ENCODE data around the gene DMD.

The DMD gene

GRCh38 chrX:31421441-31421840 lies 1789.9 kb downstream of the DMD start:
- TF ChIP-seq CTCF (IDR thresholded peaks at IDR 0.05; ENCODE audit: low read depth, low read length) = no peak
- peaks cover 4% of the 10 kb centered on the region; the same call in 1 of the 2 replicates for H3K4me1 ChIP-seq
- no peak overlapping the region for H3K4me3 ChIP-seq (ENCODE audit: low read depth, low read length)
- H3K36me3 ChIP-seq = no peaks in the 10 kb centered on the region
- no peak for DNase-seq
- no peaks in the 10 kb centered on the region for H3K9me3 ChIP-seq
- H3K27me3 ChIP-seq = no peaks in the 10 kb centered on the region

DNA sequence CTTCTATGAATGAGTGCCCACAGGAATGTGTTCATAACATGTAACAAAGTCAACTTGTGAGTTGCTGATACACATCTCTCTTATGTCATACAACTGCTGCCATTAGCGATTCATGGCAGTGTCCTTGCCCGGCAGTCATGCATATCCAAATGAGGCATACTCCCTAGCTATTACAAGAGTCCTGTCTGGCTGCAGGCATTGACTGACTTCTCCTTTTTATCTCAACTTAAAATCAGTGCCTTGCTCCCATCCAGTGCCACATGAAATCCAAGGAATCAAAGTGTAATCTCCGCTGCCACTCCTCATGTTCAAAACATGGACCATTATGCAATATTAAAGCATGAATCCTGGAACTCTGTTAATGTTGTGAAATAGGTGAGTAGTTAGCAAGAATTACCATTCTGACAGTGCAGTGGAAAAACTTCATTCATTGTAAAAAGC lies 1790.6 kb downstream of the DMD start:
- H3K27me3 ChIP-seq = no peaks in the 10 kb centered on the region
- TF ChIP-seq CTCF (IDR thresholded peaks at IDR 0.05; ENCODE audit: low read depth, low read length) = no peak
- peaks cover 4% of the 10 kb centered on the region; the same call in 1 of the 2 replicates for H3K4me1 ChIP-seq
- peak; percentile 18 for DNase-seq
- no peaks in the 10 kb centered on the region for H3K36me3 ChIP-seq
- H3K4me3 ChIP-seq (ENCODE audit: low read depth, low read length) = no peak overlapping the region
- H3K9me3 ChIP-seq = no peaks in the 10 kb centered on the region

DNA sequence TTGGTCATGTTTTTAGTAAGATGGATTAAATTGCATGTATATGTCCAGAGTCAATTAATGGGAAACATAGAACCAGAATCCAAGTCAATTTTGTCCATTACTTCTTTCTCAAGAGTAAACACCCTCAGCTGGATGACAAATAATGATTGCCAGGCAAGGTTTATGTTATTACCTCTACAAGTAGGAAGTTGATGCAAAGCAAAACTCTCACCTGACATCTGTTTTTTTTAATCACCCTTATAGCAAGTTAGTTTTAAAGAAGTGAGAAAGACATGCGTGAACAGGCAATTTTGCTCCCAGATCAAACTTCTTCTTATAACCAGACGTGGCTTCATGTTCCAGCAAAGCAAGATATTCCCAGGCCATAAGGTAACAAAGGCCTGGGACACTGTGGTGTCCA lies 1791.0 kb downstream of the DMD start:
- Histone ChIP-seq H3K9me3 (no peaks in the 10 kb centered on the region), H3K4me1 (peaks cover 4% of the 10 kb centered on the region; the same call in 1 of the 2 replicates), H3K36me3 (no peaks in the 10 kb centered on the region), H3K27me3 (no peaks in the 10 kb centered on the region), H3K4me3 (ENCODE audit: low read depth, low read length) (no peak overlapping the region)
- DNase-seq = no peak
- no peak for TF ChIP-seq CTCF (IDR thresholded peaks at IDR 0.05; ENCODE audit: low read depth, low read length)

DNA sequence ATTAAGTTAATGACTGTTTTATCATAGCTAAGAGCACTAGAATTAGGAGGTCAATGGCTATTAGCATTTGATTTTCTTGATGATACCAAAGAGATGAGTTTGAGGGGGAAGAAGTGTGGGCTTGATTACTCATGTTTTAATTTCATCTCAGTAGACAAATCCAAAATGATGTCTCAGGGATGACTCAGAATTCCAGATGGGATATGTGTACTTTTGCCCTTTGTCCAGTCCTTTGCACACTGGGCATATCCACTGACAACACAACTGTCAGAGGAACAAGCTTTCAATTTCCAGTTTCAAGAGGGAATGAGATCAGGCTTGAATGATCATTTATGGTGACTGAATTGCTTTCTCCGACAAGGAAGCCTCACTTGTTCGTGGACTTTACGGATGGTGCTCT lies 1814.2 kb downstream of the DMD start:
- Histone ChIP-seq H3K4me3 (ENCODE audit: low read depth, low read length) (no peak overlapping the region), H3K36me3 (no peaks in the 10 kb centered on the region), H3K27me3 (no peaks in the 10 kb centered on the region), H3K4me1 (no peaks in the 10 kb centered on the region), H3K9me3 (no peaks in the 10 kb centered on the region)
- no peak for DNase-seq
- TF ChIP-seq CTCF (IDR thresholded peaks at IDR 0.05; ENCODE audit: low read depth, low read length) = no peak

GRCh38 chrX:31392513-31392912 lies 1818.8 kb downstream of the DMD start:
- Histone ChIP-seq H3K27me3 (no peaks in the 10 kb centered on the region), H3K9me3 (no peaks in the 10 kb centered on the region), H3K4me3 (ENCODE audit: low read depth, low read length) (no peak overlapping the region), H3K36me3 (no peaks in the 10 kb centered on the region), H3K4me1 (no peaks in the 10 kb centered on the region)
- TF ChIP-seq CTCF (IDR thresholded peaks at IDR 0.05; ENCODE audit: low read depth, low read length) = no peak
- DNase-seq = no peak

GRCh38 chrX:31388946-31389345 lies 1822.4 kb downstream of the DMD start:
- DNase-seq = no peak
- no peak for TF ChIP-seq CTCF (IDR thresholded peaks at IDR 0.05; ENCODE audit: low read depth, low read length)

More at GRCh38 chrX:31388946-31389345, 1822.4 kb downstream of the DMD start:
- Histone ChIP-seq H3K4me3 (ENCODE audit: low read depth, low read length) (no peak overlapping the region), H3K9me3 (no peaks in the 10 kb centered on the region), H3K27me3 (no peaks in the 10 kb centered on the region), H3K4me1 (no peaks in the 10 kb centered on the region), H3K36me3 (no peaks in the 10 kb centered on the region)

Data from BE2C (cell line).